ENCODE results near the gene CCDC169.
A peak's percentile ranks its signal among the peaks of the same experiment; 100 is the strongest.
"Not testable (repeated sequence)": the region's sequence is repeated elsewhere in the genome, so short reads cannot be mapped to it uniquely, and the experiment has no call there.

Gene CCDC169

GRCh38 chr13:36297366-36298338, at the start of gene CCDC169:
TSS of gene CCDC169 (minus strand) at chr13:36297814. CDS start at chr13:36297719, 95 bp downstream.
- no peak for DNase-seq

GRCh38 chr13:36346222-36347083, 48.8 kb upstream of the CCDC169 start, which contains the start of gene SPART:
TSS of gene SPART (minus strand) at chr13:36346394. CDS start at chr13:36335830, 10,564 bp downstream.
- peak; percentile 89 for DNase-seq

GRCh38 chr13:36345438-36346221, 48.0 kb upstream of the CCDC169 start:
- no peak for DNase-seq

GRCh38 chr13:36344886-36345437, 47.3 kb upstream of the CCDC169 start:
- DNase-seq = no peak

- DNase-seq = no peak
Measured at GRCh38 chr13:36344173-36344572, 46.6 kb upstream of the CCDC169 start.

- no peak for DNase-seq
Measured at GRCh38 chr13:36343766-36344165, 46.2 kb upstream of the CCDC169 start.

GRCh38 chr13:36342715-36343114, 45.1 kb upstream of the CCDC169 start:
- no peak for DNase-seq

- no peak for DNase-seq
Measured at GRCh38 chr13:36341718-36342117, 44.1 kb upstream of the CCDC169 start.

GRCh38 chr13:36339600-36340155, 42.1 kb upstream of the CCDC169 start:
- DNase-seq = no peak

GRCh38 chr13:36337938-36338641, 40.5 kb upstream of the CCDC169 start:
- DNase-seq = no peak

GRCh38 chr13:36332986-36333385, 35.4 kb upstream of the CCDC169 start:
- no peak for DNase-seq

- not testable (repeated sequence) for DNase-seq
Measured at GRCh38 chr13:36332255-36332654, 34.6 kb upstream of the CCDC169 start.

- no peak for DNase-seq
Measured at GRCh38 chr13:36331280-36331679, 33.7 kb upstream of the CCDC169 start.

GRCh38 chr13:36329361-36329760, 31.7 kb upstream of the CCDC169 start:
- DNase-seq = no peak

GRCh38 chr13:36328821-36329220, 31.2 kb upstream of the CCDC169 start:
- DNase-seq = no peak

GRCh38 chr13:36325912-36326311, 28.3 kb upstream of the CCDC169 start:
- no peak for DNase-seq

GRCh38 chr13:36324881-36325280, 27.3 kb upstream of the CCDC169 start:
- DNase-seq = not testable (repeated sequence)

GRCh38 chr13:36323951-36324566, 26.4 kb upstream of the CCDC169 start:
- no peak for DNase-seq

GRCh38 chr13:36323408-36323807, 25.8 kb upstream of the CCDC169 start:
- no peak for DNase-seq

GRCh38 chr13:36319793-36320192, 22.2 kb upstream of the CCDC169 start:
- not testable (repeated sequence) for DNase-seq

All from NCI-H1092 treated with DMSO at 0.1 percent for 48 hours (cell line).